Measurements from ENCODE around the gene ATG12. TPM values are rescaled to one million over a fixed set of nuclear protein-coding genes. Genes with fewer than 3 reads are reported as not detected.

Gene ATG12
- total and polyA plus RNA-seq, 2 experiments from 2014 or later = 52.6 to 109 TPM

GRCh38 chr5:115817386-115817785 is 24.0 kb downstream of the ATG12 start (continued):
- TF ChIP-seq ZNF462 (CRISPR knock-in tag; IDR thresholded peaks at IDR 0.05) (no peak), CREB1 (CRISPR knock-in tag; IDR thresholded peaks at IDR 0.05; ENCODE audit: low read depth) (no peak), EZH2phosphoT487 (IDR thresholded peaks at IDR 0.05; ENCODE audit: unreplicated experiment) (no peak), STAT1 (IDR thresholded peaks at IDR 0.05; ENCODE audit: unreplicated experiment) (no peak), EZH2 (IDR thresholded peaks at IDR 0.05; ENCODE audit: low read depth, unreplicated experiment) (no peak), ZNF114 (CRISPR knock-in tag; IDR thresholded peaks at IDR 0.05) (no peak), JUNB (IDR thresholded peaks at IDR 0.05; ENCODE audit: unreplicated experiment) (no peak)
- TF ChIP-seq, protein P1, sequence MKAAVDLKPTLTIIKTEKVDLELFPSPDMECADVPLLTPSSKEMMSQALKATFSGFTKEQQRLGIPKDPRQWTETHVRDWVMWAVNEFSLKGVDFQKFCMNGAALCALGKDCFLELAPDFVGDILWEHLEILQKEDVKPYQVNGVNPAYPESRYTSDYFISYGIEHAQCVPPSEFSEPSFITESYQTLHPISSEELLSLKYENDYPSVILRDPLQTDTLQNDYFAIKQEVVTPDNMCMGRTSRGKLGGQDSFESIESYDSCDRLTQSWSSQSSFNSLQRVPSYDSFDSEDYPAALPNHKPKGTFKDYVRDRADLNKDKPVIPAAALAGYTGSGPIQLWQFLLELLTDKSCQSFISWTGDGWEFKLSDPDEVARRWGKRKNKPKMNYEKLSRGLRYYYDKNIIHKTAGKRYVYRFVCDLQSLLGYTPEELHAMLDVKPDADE (IDR thresholded peaks at IDR 0.05) = no peak

All from GM23338 (cell line).